BLaER1 treated with 17β-estradiol and CSF1 and Interleukin-3, amounts not matched to agents 10 nM and 100 nM (cell line): Measurements from ENCODE around the gene HSPA1L.

Experiments used
- H3K27ac ChIP-seq, 11 experiments: shearing (Covaris generic); formaldehyde crosslinking; 2 replicates each; pipeline ENCODE4 v1.8.1; 2022
- H3K27me3 ChIP-seq, 11 experiments: shearing (Covaris generic); formaldehyde crosslinking; 2 replicates each; pipeline ENCODE4 v1.8.1; 2022
- H3K36me3 ChIP-seq, 11 experiments: shearing (Covaris generic); formaldehyde crosslinking; 2 replicates each; pipeline ENCODE4 v1.8.1; 2022
- H3K4me1 ChIP-seq, 10 experiments: shearing (Covaris generic); formaldehyde crosslinking; 2 replicates each; pipeline ENCODE4 v1.8.1; 2022
- H3K4me2 ChIP-seq, 11 experiments: shearing (Covaris generic); formaldehyde crosslinking; 2 replicates each; pipeline ENCODE4 v1.8.1; 2022
- H3K4me3 ChIP-seq, 10 experiments: shearing (Covaris generic); formaldehyde crosslinking; 2 replicates each; pipeline ENCODE4 v1.8.1; 2022
- H3K9ac ChIP-seq, 11 experiments: shearing (Covaris generic); formaldehyde crosslinking; 2 replicates each; pipeline ENCODE4 v1.8.1; 2022
- H3K9me3 ChIP-seq, 11 experiments: shearing (Covaris generic); formaldehyde crosslinking; replicated peaks in 1 of 11; 2 replicates each; pipeline ENCODE4 v1.8.1; 2022
- H4K20me1 ChIP-seq, 11 experiments: shearing (Covaris generic); formaldehyde crosslinking; 2 replicates each; pipeline ENCODE4 v1.8.1; 2022
- Cebpa-rat ChIP-seq, 11 experiments: shearing (Covaris generic); IDR thresholded peaks; 2 replicates each; pipeline ENCODE4 v1.8.1; 2022

Gene HSPA1L

DNA sequence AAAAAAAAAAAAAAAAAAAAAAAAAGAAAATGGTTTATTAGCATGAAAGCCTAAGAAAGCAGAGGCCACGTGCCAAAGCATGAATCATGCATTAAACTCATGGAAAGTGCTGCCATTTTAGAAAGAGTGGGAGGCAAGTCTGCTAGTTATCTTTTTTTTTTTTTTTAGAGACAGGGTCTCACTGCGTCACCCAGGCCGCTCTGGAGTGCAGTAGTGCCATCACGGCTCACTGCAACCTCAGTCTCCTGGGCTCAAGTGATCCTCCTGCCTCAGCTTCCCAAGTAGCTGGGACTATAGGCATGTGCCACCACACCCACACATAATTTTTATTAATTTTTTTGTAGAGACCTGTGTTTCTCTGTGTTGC, 43.1 kb downstream of the HSPA1L start:
- no peak overlapping the region for H3K27ac ChIP-seq
- H3K9me3 ChIP-seq = no peaks in the 10 kb centered on the region
- H4K20me1 ChIP-seq = 0 out of 22 replicates have a peak, but pooled peaks cover 0 to 1% (median 0%) of the 10 kb centered on the region in 11 experiments
- no peaks in the 10 kb centered on the region for H3K36me3 ChIP-seq
- H3K4me2 ChIP-seq = peak overlapping the region in 10 of 11 experiments; percentile 29 to 77 (median 44); a peak in 17 of 22 replicates
- H3K4me3 ChIP-seq = no peak overlapping the region
- TF ChIP-seq Cebpa-rat (IDR thresholded peaks at IDR 0.05) = no peak
- no peaks in the 10 kb centered on the region for H3K27me3 ChIP-seq
- peaks cover 42 to 84% (median 59%) of the 10 kb centered on the region in 10 experiments for H3K4me1 ChIP-seq
- no peak overlapping the region for H3K9ac ChIP-seq

DNA sequence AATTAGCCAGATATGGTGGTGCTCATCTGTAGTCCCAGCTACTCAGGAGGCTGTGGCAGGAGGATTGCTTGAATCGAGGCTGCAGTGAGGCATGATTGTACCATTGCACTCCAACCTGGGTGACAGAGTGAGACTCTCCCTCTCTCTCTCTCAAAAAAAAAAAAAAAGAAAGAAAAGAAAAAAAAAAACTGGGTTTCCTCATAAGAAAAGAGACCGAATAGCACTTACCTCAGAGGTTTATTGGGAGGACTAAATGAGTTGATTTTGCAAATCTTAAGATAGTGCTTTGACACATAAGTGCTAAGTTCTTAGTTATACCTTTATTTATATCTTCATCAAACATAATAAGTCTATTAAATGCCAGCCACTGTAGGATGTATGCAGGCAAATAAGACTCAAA, 44.2 kb downstream of the HSPA1L start:
- Histone ChIP-seq H3K4me3 (no peak overlapping the region), H3K36me3 (peaks cover 0 to 6% (median 0%) of the 10 kb centered on the region in 11 experiments; a peak in 3 of 22 replicates), H3K4me1 (peaks cover 31 to 73% (median 49%) of the 10 kb centered on the region in 10 experiments), H3K4me2 (no peak overlapping the region), H4K20me1 (no peaks in the 10 kb centered on the region), H3K27ac (no peak overlapping the region), H3K27me3 (no peaks in the 10 kb centered on the region), H3K9ac (no peak overlapping the region), H3K9me3 (no peaks in the 10 kb centered on the region)
- TF ChIP-seq Cebpa-rat (IDR thresholded peaks at IDR 0.05) = no peak

DNA sequence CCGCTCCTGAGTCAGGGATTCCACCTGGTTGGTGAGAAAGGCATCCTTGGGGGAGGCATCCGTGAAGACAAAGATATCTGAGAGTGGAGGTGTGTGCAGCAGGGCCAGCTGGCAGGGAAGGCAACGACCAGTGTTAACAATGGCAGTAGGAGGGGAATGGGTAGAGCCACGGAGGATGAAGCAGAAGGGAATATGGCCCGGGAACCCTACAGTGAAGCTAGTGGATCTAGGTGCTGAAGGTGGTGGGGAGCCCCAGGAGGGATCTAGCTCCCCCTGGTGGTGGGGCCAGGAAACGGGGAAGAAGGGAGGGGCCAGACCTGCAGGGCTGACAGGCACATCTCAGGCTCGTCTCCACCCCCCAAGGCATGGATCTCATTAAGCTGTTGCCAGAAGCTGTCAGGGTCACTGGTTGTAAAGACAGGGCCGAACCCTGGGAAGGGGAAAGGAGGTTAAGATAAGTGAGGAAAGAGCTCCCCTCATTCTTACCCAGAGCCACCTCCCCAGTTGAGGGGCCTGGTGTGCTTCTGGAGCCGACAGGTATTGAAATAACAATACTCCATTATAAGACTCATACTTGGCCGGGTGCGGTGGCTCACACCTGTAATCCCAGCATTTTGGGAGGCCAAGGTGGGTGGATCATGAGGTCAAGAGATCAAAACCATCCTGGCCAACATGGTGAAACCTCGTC, 45.3 kb downstream of the HSPA1L start:
- peak overlapping the region in 4 of 11 experiments; percentile 62 to 89 (median 83); a peak in 8 of 22 replicates for H3K4me2 ChIP-seq
- no peak for TF ChIP-seq Cebpa-rat (IDR thresholded peaks at IDR 0.05)
- H3K9ac ChIP-seq = no peak overlapping the region

DNA sequence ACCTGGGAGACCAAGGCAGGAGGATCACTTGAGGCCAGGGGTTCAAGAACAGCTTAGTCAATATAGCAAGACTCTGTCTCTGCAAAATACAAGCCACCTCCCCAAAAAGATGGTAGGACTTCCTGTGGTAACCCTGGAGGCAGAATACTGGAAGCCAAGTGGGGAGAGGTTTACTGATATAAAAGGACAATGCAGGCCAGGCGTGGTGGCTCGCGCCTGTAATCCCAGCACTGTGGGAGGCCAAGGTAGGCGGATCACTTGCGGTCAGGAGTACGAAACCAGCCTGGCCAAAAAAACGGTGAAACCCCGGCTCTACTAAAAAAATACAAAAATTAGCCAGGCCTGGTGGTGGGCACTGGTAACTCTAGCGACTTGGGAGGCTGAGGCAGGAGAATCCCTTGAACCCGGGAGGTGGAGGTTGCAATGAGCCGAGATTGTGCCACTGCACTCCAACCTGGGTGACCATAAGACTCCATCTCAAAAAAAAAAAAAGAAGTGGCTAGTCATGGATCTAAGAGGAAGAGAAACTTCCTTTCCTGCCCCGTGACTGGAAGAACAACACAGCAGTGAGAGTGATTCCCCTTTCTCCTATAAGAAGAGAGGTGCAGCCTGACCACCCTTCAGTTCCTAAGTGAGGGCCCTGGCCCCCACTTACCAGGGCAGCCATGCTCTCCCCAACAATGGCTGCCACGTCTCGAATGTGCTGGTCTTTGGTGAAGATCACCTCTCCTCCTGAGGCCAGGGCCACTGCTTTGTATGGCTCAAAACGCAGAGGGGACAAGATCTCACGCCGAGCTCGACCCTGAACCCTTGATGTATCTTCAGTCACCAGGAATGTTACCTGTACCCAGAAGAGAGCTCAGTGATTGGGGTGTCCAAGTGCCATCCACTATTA, 46.5 kb downstream of the HSPA1L start:
- Histone ChIP-seq H4K20me1 (no peaks in the 10 kb centered on the region), H3K27ac (peak overlapping the region in 6 of 11 experiments; percentile 1 to 78 (median 51); a peak in 10 of 22 replicates), H3K4me2 (peak overlapping the region in 7 of 11 experiments; percentile 16 to 89 (median 73); a peak in 10 of 22 replicates), H3K27me3 (no peaks in the 10 kb centered on the region), H3K9ac (peak overlapping the region in 3 of 11 experiments; percentile 3 to 44 (median 12); a peak in 1 of 22 replicates), H3K4me1 (peaks cover 14 to 53% (median 32%) of the 10 kb centered on the region in 10 experiments), H3K36me3 (peaks cover 0 to 21% (median 12%) of the 10 kb centered on the region in 11 experiments; a peak in 13 of 22 replicates), H3K9me3 (no peaks in the 10 kb centered on the region), H3K4me3 (no peak overlapping the region)
- no peak for TF ChIP-seq Cebpa-rat (IDR thresholded peaks at IDR 0.05)

More for the DNA sequence above, 45.3 kb downstream of the HSPA1L start:
- peaks cover 20 to 63% (median 38%) of the 10 kb centered on the region in 10 experiments for H3K4me1 ChIP-seq
- H3K27me3 ChIP-seq = no peaks in the 10 kb centered on the region
- peak overlapping the region in 1 of 11 experiments; percentile 78; a peak in 2 of 22 replicates for H3K27ac ChIP-seq
- H4K20me1 ChIP-seq = no peaks in the 10 kb centered on the region
- no peaks in the 10 kb centered on the region for H3K9me3 ChIP-seq
- peaks cover 0 to 9% (median under 1%) of the 10 kb centered on the region in 11 experiments; a peak in 7 of 22 replicates for H3K36me3 ChIP-seq
- no peak overlapping the region for H3K4me3 ChIP-seq

DNA sequence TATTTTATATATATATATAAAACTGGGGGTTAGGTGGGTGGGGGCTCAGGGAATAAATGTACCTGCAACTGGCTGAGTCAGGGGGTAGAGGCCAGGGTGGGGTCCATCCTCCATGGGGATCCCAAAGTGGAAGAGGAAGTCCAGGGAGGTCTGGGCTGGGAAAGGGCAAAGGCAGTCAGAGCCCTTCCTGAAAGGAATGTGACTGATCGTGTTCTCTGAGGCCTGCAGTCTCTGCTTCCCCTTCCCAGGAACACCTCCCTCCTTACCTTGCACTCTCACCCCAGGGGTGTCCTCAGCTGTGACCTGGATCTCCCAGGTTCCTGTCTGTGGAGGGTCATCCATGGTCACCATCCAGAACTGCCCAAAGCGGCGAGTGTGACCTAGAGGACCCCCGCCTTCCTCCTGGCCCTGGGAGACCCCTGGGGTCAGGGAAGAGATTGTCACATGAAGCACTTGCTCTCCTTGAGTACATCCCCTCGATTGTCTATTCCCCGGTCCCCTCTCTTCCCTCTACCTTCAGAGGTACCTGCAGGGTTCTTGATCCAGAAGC, 47.9 kb downstream of the HSPA1L start:
- peaks cover 15 to 54% (median 28%) of the 10 kb centered on the region in 10 experiments for H3K4me1 ChIP-seq
- no peak for TF ChIP-seq Cebpa-rat (IDR thresholded peaks at IDR 0.05)
- H4K20me1 ChIP-seq = no peaks in the 10 kb centered on the region
- no peak overlapping the region for H3K9ac ChIP-seq
- no peaks in the 10 kb centered on the region for H3K9me3 ChIP-seq
- H3K36me3 ChIP-seq = peaks cover 0 to 36% (median 20%) of the 10 kb centered on the region in 11 experiments; a peak in 15 of 22 replicates
- no peaks in the 10 kb centered on the region for H3K27me3 ChIP-seq
- H3K4me2 ChIP-seq = peak overlapping the region in 3 of 11 experiments; percentile 81 to 89 (median 85); a peak in 6 of 22 replicates
- H3K27ac ChIP-seq = no peak overlapping the region
- H3K4me3 ChIP-seq = no peak overlapping the region

DNA sequence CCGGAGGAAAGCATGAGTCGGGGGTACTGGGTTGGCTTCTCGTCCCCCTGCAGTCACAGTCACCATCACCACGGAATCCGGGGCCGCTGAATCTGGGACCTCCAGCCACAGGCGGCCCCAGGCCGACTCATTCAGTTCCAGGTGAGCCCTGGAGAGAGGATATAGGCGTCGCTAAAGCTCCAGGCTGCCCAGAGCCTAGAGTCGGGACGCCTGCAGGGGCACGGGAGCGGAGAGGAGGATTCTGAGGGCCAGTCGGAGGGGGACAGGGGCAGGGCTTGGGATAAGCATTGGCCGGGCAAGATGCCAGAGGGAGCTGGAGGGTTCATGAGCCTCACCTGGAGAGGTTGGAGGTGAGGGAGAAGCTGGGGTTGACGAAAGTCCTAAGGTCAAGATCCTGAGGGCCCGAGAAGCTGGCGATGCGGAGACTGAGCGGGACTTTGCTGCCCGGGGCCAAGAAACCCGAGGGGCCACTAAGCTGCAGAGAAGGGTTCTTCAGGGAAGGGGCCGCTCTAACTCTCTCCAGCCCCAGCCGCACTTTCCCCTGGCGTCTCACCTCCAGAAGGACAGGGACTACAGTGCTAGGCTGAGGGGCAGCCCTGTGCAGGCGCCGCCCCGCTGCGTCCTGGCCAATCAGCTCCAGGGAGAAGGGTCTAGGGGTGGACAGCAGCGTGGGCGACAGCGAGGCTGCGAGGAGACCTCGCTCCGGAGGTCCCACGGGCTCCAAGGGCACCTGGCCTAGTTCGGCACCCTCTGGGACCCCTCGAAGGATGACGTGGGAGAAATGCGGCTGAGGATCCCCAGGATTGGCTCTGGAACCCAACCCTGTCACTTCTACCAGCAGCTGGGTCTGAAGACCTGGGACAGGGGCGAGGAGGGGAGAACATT, 48.9 kb downstream of the HSPA1L start:
- Histone ChIP-seq H3K27ac (no peak overlapping the region), H3K4me2 (no peak overlapping the region), H3K36me3 (peaks cover 0 to 46% (median 30%) of the 10 kb centered on the region in 11 experiments; a peak in 17 of 22 replicates), H4K20me1 (no peaks in the 10 kb centered on the region), H3K9ac (no peak overlapping the region), H3K4me1 (peaks cover 23 to 52% (median 31%) of the 10 kb centered on the region in 10 experiments), H3K27me3 (no peaks in the 10 kb centered on the region), H3K9me3 (no peaks in the 10 kb centered on the region), H3K4me3 (no peak overlapping the region)
- no peak for TF ChIP-seq Cebpa-rat (IDR thresholded peaks at IDR 0.05)

DNA sequence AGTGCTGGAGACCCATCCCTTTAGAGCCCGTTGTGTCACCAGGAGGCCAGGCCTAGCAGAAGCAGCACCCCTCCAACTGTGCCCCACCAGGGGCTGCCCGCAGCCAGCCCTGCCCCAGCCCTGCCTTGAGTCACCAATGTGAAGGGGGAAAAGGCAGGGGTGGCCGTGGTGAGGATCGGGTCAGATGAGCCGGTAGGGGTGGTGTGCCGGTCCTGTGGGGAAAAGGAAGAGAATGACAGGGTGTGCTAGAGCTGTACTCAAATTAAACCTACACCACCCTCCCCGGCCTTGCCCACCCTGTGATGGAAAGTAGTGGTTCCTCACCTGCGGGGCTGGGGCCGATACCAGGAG, 49.5 kb downstream of the HSPA1L start:
- peaks cover 0 to 52% (median 36%) of the 10 kb centered on the region in 11 experiments; a peak in 17 of 22 replicates for H3K36me3 ChIP-seq
- peaks cover 24 to 52% (median 32%) of the 10 kb centered on the region in 10 experiments for H3K4me1 ChIP-seq
- no peaks in the 10 kb centered on the region for H3K27me3 ChIP-seq
- H3K27ac ChIP-seq = no peak overlapping the region
- no peak overlapping the region for H3K9ac ChIP-seq
- H4K20me1 ChIP-seq = no peaks in the 10 kb centered on the region
- no peak overlapping the region for H3K4me3 ChIP-seq
- no peak for TF ChIP-seq Cebpa-rat (IDR thresholded peaks at IDR 0.05)
- no peaks in the 10 kb centered on the region for H3K9me3 ChIP-seq
- H3K4me2 ChIP-seq = no peak overlapping the region

DNA sequence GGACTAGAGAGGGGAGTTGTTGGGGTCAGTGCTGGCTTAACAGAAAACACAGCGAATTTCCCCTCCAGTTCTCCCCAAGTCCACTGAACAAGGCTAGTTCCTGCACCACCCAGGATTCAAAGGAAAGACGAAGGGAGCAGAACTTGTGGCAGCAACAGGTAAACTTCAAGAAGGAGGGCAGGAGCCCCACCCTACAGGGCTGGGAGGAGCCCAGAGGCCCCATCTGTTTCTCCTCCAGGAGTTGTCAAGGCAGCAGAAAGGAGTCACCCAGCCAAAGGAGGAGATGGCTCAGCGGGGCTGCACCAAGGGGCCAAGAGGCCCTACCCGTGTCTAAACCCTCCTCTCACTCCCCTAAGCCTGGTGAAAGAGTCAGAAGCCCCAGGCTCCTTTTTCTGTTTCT, 50.9 kb downstream of the HSPA1L start:
- Histone ChIP-seq H3K9ac (peak overlapping the region in 3 of 11 experiments; percentile 11 to 16 (median 14); a peak in 1 of 22 replicates), H3K27me3 (no peaks in the 10 kb centered on the region), H3K9me3 (no peaks in the 10 kb centered on the region), H3K4me1 (peaks cover 23 to 41% (median 31%) of the 10 kb centered on the region in 10 experiments), H4K20me1 (no peaks in the 10 kb centered on the region), H3K27ac (peak overlapping the region in 1 of 11 experiments; percentile 0; a peak in 1 of 22 replicates), H3K36me3 (peaks cover 1 to 65% (median 50%) of the 10 kb centered on the region in 11 experiments; a peak in 19 of 22 replicates), H3K4me3 (no peak overlapping the region), H3K4me2 (no peak overlapping the region)
- TF ChIP-seq Cebpa-rat (IDR thresholded peaks at IDR 0.05) = no peak
